Body of pancreas (tissue), 4 donors: ENCODE measurements around the gene CFAP70. TPM values are rescaled to one million over a fixed set of nuclear protein-coding genes. Genes with fewer than 3 reads are reported as not detected.
A peak's percentile ranks its signal among the peaks of the same experiment; 100 is the strongest.

Source experiments
- ATAC-seq: fragments of 150-250 bp; one replicate; pipeline ENCODE4 v1.9.1; 2016
- DNase-seq, 4 donors: peaks; one replicate each; pipeline ENCODE4 v3.0.0-alpha.2; 2019
- H3K27ac ChIP-seq, 4 donors: fragments of 200-600 bp; sonication (generic); 1 replicate in 3 of 4; 2 replicates in 1 of 4; pipeline versions ENCODE4 v1.5.1 to v1.6.1; 2016 to 2019; ENCODE audit warnings: mild to moderate bottlenecking in 1 of 4, mixed read lengths in 1 of 4, moderate library complexity in 1 of 4
- H3K27me3 ChIP-seq, 2 donors: fragments of 200-600 bp; sonication (generic); one replicate each; pipeline ENCODE4 v1.6.0; 2016; ENCODE audit warnings: mild to moderate bottlenecking in 1 of 2
- H3K36me3 ChIP-seq, 2 donors: fragments of 200-600 bp; sonication (generic); replicated peaks in 1 of 2; 2 replicates each; pipeline ENCODE4 v1.5.1; 2016; ENCODE audit warnings: low read depth in 2 of 2; ENCODE audit not compliant: insufficient read depth in 1 of 2
- H3K4me1 ChIP-seq: fragments of 200-600 bp; sonication (generic); one replicate; pipeline ENCODE4 v1.6.0; 2016
- H3K4me3 ChIP-seq, 2 donors: fragments of 200-600 bp; sonication (generic); 1 replicate in 1 of 2; 2 replicates in 1 of 2; pipeline ENCODE4 v1.5.1; 2016 to 2019
- H3K9me3 ChIP-seq, 3 donors: fragments of 200-600 bp; sonication (generic); 1 replicate in 2 of 3; 2 replicates in 1 of 3; pipeline ENCODE4 v1.5.1; 2016
- POLR2A ChIP-seq, 3 donors: fragments of 450-650 bp; IDR thresholded peaks; one replicate each; pipeline ENCODE4 v1.6.1; 2016; ENCODE audit warnings: antibody characterized with exemption in 3 of 3, mild to moderate bottlenecking in 2 of 3
- WGBS, 2 donors: methylation state at CpG; one replicate each; pipeline ENCODE4 v1.1.5; 2017; 5-methylcytosine and 5-hydroxymethylcytosine counted together
- intact Hi-C: fragments of 100-400 bp; cut with DNase I; formaldehyde crosslinking; loops from one replicate; pipeline ENCODE4 v1.15.1; 2023
- total RNA-seq, 2 donors: library from RNA; depleted of rRNA; stranded (reverse); fragments of >200 nt; gene quantifications; one replicate each; pipeline ENCODE4 v1.1.0, GENCODE V29; 2016
- TF ChIP-seq, protein P1 (sequence below), 7 experiments: fragments of 450-650 bp in 4 of 7; fragments of 200-600 bp in 3 of 7; sonication (generic) in 3 of 7; IDR thresholded peaks; one replicate each; pipeline ENCODE4 v1.5.1; 2016 to 2019; ENCODE audit warnings: antibody characterized with exemption in 7 of 7

Gene CFAP70
- total RNA-seq, 2 donors from 2014 or later: 8.8 to 11.5 TPM

DNA sequence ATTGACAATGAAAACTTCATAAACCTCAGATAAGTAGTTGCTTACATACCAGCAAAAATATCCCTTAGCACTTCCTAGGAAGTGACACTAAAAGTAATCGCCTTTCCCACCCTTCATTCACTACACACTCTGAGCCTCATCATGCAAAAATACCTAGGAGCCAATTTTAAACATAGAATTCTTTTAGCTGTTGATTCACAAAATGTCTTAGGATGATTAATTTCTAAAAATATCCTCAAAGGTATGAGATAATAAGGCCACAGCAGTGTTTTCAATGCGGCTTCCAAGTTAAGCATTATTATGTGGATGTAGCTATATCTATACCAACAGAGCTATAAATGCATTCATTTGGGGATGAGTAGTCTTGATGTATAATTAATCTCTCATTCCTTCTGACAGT is 124.8 kb downstream of the CFAP70 start:
- peaks cover 0 to 1% of the 10 kb centered on the region in 2 donors for H3K36me3 ChIP-seq
- H3K27me3 ChIP-seq: no peaks in the 10 kb centered on the region
- intact Hi-C loops: no loop called here
- WGBS, 2 donors: 83 to 87% methylated on average over 2 of the region's 2 CpGs
- no peaks in the 10 kb centered on the region for H3K9me3 ChIP-seq
- H3K4me1 ChIP-seq: no peaks in the 10 kb centered on the region
- no peak overlapping the region for H3K27ac ChIP-seq
- TF ChIP-seq POLR2A (IDR thresholded peaks at IDR 0.05): no peak
- TF ChIP-seq, protein P1, sequence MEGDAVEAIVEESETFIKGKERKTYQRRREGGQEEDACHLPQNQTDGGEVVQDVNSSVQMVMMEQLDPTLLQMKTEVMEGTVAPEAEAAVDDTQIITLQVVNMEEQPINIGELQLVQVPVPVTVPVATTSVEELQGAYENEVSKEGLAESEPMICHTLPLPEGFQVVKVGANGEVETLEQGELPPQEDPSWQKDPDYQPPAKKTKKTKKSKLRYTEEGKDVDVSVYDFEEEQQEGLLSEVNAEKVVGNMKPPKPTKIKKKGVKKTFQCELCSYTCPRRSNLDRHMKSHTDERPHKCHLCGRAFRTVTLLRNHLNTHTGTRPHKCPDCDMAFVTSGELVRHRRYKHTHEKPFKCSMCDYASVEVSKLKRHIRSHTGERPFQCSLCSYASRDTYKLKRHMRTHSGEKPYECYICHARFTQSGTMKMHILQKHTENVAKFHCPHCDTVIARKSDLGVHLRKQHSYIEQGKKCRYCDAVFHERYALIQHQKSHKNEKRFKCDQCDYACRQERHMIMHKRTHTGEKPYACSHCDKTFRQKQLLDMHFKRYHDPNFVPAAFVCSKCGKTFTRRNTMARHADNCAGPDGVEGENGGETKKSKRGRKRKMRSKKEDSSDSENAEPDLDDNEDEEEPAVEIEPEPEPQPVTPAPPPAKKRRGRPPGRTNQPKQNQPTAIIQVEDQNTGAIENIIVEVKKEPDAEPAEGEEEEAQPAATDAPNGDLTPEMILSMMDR (IDR thresholded peaks at IDR 0.05): no peak
- H3K4me3 ChIP-seq: no peak overlapping the region
- ATAC-seq: no peak
- DNase-seq: no peak

DNA sequence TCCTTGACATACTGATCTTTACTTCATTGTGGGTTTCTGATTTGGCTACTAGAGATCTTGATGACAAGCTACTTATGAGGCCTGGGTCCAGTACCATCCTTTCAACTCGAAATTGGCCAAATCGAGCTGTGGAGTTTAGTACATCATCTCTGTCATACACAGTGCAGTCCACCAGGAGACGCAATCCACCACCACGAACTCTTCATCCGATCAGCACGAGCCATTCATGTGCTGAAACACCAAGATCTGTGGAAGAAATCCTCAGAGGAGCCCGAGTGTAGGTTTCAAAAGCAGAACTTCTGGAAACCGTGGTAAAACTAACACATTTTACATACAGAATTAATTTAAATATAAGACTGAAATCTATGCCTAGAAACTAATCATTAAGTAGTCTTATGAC is 125.8 kb downstream of the CFAP70 start:
- peaks cover 0 to 1% of the 10 kb centered on the region in 2 donors for H3K36me3 ChIP-seq
- H3K27ac ChIP-seq: no peak overlapping the region
- no peak overlapping the region for H3K4me3 ChIP-seq
- TF ChIP-seq, protein P1 (IDR thresholded peaks at IDR 0.05): no peak
- TF ChIP-seq POLR2A (IDR thresholded peaks at IDR 0.05): no peak
- intact Hi-C loops: no loop called here
- ATAC-seq (no peak), DNase-seq (no peak)
- H3K9me3 ChIP-seq: no peaks in the 10 kb centered on the region
- no peaks in the 10 kb centered on the region for H3K4me1 ChIP-seq
- WGBS, 2 donors: 82 to 86% methylated on average over 8 of the region's 8 CpGs
- no peaks in the 10 kb centered on the region for H3K27me3 ChIP-seq

DNA sequence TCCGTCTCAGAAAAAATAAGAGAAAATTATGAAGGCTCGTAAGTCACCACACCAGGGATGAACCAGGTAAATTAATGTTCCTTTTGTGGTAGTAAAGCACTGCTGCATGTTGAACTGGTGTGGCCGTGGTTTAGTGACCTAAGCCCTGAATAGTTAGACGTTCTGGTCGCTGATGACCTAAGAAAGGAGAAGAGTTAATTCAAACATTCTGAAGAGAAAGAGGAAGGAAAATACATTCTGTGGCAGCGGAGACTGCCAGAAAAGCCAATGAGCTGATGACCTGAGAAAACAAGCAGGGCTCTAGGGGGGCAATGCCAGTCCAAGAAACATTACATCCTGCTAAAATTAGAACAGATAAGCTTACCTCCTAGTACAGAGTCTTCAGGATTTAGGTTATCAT is 129.1 kb downstream of the CFAP70 start:
- TF ChIP-seq POLR2A (IDR thresholded peaks at IDR 0.05): no peak
- TF ChIP-seq, protein P1 (IDR thresholded peaks at IDR 0.05): no peak
- ATAC-seq (no peak), DNase-seq (peak in 1 of 4 donors; percentile 8)
- intact Hi-C loops: no loop called here
- H3K4me1 ChIP-seq: no peaks in the 10 kb centered on the region
- H3K36me3 ChIP-seq: no peaks in the 10 kb centered on the region
- H3K4me3 ChIP-seq: no peak overlapping the region
- no peaks in the 10 kb centered on the region for H3K27me3 ChIP-seq
- no peaks in the 10 kb centered on the region for H3K9me3 ChIP-seq
- H3K27ac ChIP-seq: no peak overlapping the region
- WGBS, 2 donors: 80 to 89% methylated on average over 6 of the region's 6 CpGs

DNA sequence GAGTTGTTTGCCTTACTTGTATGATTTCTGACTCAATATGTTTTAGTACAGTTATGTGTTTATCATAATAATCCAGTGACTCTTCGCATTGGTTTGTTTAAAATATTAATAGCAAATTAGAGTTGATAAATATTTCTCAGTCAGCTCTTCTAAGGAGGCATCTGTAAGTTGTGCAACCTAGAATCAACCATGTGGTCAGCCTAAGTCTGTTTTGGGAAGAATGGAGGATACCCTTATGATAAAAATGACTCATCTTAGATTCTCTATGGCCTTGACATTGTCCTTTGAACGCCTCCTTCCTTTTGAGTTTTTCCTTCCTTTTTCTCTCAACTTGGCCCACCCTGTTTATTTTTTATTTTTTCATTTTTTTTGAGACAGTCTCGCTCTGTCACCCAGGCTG is 130.4 kb downstream of the CFAP70 start:
- TF ChIP-seq, protein P1 (IDR thresholded peaks at IDR 0.05): no peak
- no peak for TF ChIP-seq POLR2A (IDR thresholded peaks at IDR 0.05)
- Histone ChIP-seq H3K4me3 (no peak overlapping the region), H3K4me1 (no peaks in the 10 kb centered on the region), H3K36me3 (no peaks in the 10 kb centered on the region), H3K27me3 (no peaks in the 10 kb centered on the region), H3K27ac (no peak overlapping the region), H3K9me3 (no peaks in the 10 kb centered on the region)
- intact Hi-C loops: no loop called here
- ATAC-seq (no peak), DNase-seq (no peak)
- WGBS, 2 donors: 77 to 81% methylated on average over 3 of the region's 3 CpGs

- TF ChIP-seq, protein P1 (IDR thresholded peaks at IDR 0.05): no peak
- no peak for TF ChIP-seq POLR2A (IDR thresholded peaks at IDR 0.05)
- intact Hi-C loops: no loop called here
- ATAC-seq (no peak), DNase-seq (no peak)
- H3K4me1 ChIP-seq: no peaks in the 10 kb centered on the region
- no peaks in the 10 kb centered on the region for H3K36me3 ChIP-seq
- no peak overlapping the region for H3K27ac ChIP-seq
- H3K9me3 ChIP-seq: no peaks in the 10 kb centered on the region
- no peaks in the 10 kb centered on the region for H3K27me3 ChIP-seq
- H3K4me3 ChIP-seq: no peak overlapping the region
These were observed 132.0 kb downstream of the CFAP70 start for GRCh38 chr10:73226663-73227062.
